Lower leg skin (tissue), 4 donors: ENCODE data around the gene HEMGN. TPM values are rescaled to one million over a fixed set of nuclear protein-coding genes. Genes with fewer than 3 reads are reported as not detected.

Source experiments
- DNase-seq, 2 donors: peaks; one replicate each; pipeline ENCODE4 v3.0.0-alpha.2; 2019; ENCODE audit warnings: low spot score in 2 of 2
- H3K4me3 ChIP-seq: fragments of 200-600 bp; sonication (generic); 2 replicates; pipeline ENCODE4 v1.5.1; 2017; ENCODE audit warnings: mild to moderate bottlenecking, low read depth; ENCODE audit not compliant: poor library complexity, severe bottlenecking
- POLR2A ChIP-seq, 2 donors: fragments of 450-650 bp; IDR thresholded peaks; one replicate each; pipeline ENCODE4 v1.6.1; 2016 to 2017; ENCODE audit warnings: antibody characterized with exemption in 2 of 2, mild to moderate bottlenecking in 1 of 2, moderate library complexity in 1 of 2
- WGBS, 2 donors: methylation state at CpG; one replicate each; pipeline ENCODE4 v1.1.5; 2018; 5-methylcytosine and 5-hydroxymethylcytosine counted together
- intact Hi-C: fragments of 100-400 bp; cut with DNase I; formaldehyde crosslinking; loops from one replicate; pipeline ENCODE4 v1.15.0; 2023; ENCODE audit warnings: low total_unique reads
- total RNA-seq, 4 donors: library from RNA; depleted of rRNA; stranded (reverse); fragments of >200 nt; gene quantifications; one replicate each; pipeline ENCODE4 v1.1.0, GENCODE V29; 2016
- TF ChIP-seq, protein P1 (sequence below), 3 donors: fragments of 450-650 bp; IDR thresholded peaks; one replicate each; pipeline ENCODE4 v1.5.1; 2016; ENCODE audit warnings: antibody characterized with exemption in 3 of 3, mild to moderate bottlenecking in 3 of 3, moderate library complexity in 2 of 3

HEMGN gene
- total RNA-seq, 4 donors from 2014 or later, result 0.08 TPM; not detected in 3

DNA sequence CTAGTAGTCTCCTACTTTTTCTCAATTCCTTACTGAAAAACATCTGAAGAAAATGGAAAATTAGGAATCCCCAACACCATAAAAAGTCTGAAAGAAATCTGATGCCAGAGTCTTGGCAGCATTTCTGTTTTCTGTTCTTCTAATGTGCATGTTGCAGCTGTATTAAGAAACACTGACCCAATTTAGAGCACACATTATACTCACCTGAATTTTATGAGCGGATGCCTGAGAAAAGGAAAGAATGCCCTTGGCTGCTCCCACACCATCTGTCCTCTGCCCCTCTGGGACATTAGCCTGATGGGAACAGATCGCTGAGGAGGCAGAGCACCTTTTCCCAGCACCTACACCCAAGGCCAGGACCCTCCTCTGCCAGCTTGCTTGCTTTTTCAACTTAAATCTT lies 31.0 kb upstream of the HEMGN start:
- TF ChIP-seq, protein P1, sequence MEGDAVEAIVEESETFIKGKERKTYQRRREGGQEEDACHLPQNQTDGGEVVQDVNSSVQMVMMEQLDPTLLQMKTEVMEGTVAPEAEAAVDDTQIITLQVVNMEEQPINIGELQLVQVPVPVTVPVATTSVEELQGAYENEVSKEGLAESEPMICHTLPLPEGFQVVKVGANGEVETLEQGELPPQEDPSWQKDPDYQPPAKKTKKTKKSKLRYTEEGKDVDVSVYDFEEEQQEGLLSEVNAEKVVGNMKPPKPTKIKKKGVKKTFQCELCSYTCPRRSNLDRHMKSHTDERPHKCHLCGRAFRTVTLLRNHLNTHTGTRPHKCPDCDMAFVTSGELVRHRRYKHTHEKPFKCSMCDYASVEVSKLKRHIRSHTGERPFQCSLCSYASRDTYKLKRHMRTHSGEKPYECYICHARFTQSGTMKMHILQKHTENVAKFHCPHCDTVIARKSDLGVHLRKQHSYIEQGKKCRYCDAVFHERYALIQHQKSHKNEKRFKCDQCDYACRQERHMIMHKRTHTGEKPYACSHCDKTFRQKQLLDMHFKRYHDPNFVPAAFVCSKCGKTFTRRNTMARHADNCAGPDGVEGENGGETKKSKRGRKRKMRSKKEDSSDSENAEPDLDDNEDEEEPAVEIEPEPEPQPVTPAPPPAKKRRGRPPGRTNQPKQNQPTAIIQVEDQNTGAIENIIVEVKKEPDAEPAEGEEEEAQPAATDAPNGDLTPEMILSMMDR (IDR thresholded peaks at IDR 0.05), result no peak
- TF ChIP-seq POLR2A (IDR thresholded peaks at IDR 0.05), result no peak
- intact Hi-C loops, result no loop called here
- no peak overlapping the region for H3K4me3 ChIP-seq
- no peak for DNase-seq
- 70 to 86% methylated on average over 2 of the region's 2 CpGs for WGBS, 2 donors

GRCh38 chr9:97966493-97966892 lies 28.5 kb upstream of the HEMGN start:
- DNase-seq, result no peak
- H3K4me3 ChIP-seq, result no peak overlapping the region
- intact Hi-C loops, result no loop called here
- no peak for TF ChIP-seq POLR2A (IDR thresholded peaks at IDR 0.05)
- TF ChIP-seq, protein P1 (IDR thresholded peaks at IDR 0.05), result no peak
- 16 to 17% methylated on average over 1 of the region's 1 CpG for WGBS, 2 donors

- TF ChIP-seq POLR2A (IDR thresholded peaks at IDR 0.05), result no peak
- TF ChIP-seq, protein P1 (IDR thresholded peaks at IDR 0.05), result no peak
- no peak for DNase-seq
- intact Hi-C loops, result no loop called here
- no peak overlapping the region for H3K4me3 ChIP-seq
Measured at GRCh38 chr9:97964901-97965300, 26.9 kb upstream of the HEMGN start.

DNA sequence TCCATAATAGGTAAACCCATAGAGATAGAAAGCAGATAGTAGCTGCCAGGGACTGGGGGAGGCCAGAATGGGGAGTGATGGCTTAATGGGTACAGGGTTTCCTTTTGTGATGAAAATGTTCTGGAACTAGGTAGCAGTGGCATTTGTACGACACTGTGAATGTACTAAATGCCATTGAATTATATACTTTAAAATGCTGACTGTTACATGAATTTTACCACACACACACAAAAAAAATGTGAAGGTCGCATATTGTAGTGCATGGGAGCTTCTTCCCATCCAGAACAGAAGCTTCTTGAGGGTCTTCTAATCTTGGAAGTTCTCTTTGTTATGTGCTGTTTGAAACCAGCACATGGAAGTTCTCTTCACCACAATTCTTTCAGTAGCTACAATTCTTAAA lies 25.3 kb upstream of the HEMGN start:
- 75 to 78% methylated on average over 2 of the region's 2 CpGs for WGBS, 2 donors
- DNase-seq, result no peak
- no peak overlapping the region for H3K4me3 ChIP-seq
- intact Hi-C loops, result no loop called here
- TF ChIP-seq, protein P1 (IDR thresholded peaks at IDR 0.05), result no peak
- TF ChIP-seq POLR2A (IDR thresholded peaks at IDR 0.05), result no peak

DNA sequence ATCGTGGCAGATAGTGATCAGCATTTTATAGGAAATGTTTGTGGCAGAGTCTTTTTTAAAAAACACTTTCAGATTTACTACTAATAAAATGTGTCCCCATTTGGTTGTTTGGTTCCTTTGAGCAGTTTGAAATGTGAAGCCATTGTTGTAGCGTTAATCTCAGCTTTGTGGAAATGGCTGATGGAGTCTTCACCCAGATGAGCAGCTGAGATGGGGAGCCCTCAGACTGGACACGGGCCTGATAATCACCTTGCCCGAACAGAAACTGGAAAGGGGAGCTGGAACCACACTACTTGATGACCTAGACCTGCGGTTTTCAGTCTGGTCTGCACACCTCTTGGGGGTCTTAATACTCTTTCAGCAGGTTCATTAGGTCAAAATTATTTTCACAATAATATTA lies 24.6 kb upstream of the HEMGN start:
- intact Hi-C loops, result no loop called here
- DNase-seq, result no peak
- WGBS, 2 donors, result 85 to 87% methylated on average over 5 of the region's 5 CpGs
- TF ChIP-seq, protein P1 (IDR thresholded peaks at IDR 0.05), result no peak
- no peak for TF ChIP-seq POLR2A (IDR thresholded peaks at IDR 0.05)
- no peak overlapping the region for H3K4me3 ChIP-seq

DNA sequence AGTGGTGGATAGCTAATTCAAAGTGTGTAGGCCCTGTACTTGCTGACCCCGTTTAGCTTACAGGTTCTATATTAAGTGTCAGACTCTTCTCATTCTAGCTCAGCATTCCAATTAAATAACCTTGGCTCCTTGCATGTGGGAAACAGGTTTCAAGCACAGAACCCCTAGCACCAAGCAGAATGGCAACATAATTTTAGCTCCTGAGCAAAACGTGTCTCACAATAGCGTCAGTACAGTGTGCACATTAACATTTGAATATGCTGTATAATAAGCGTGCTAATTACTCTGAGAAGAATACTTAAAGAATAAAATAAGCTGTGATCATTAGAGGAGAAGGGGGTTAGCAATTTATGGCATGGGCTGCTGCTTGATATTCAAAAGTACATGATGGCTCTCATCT lies 24.2 kb upstream of the HEMGN start:
- intact Hi-C loops, result no loop called here
- DNase-seq, result no peak
- H3K4me3 ChIP-seq, result no peak overlapping the region
- WGBS, 2 donors, result 63 to 72% methylated on average over 4 of the region's 4 CpGs
- TF ChIP-seq, protein P1 (IDR thresholded peaks at IDR 0.05), result no peak
- TF ChIP-seq POLR2A (IDR thresholded peaks at IDR 0.05), result no peak
